NCI-H460 (cell line): ENCODE measurements around the gene SPRED2. TPM values are rescaled to one million over a fixed set of nuclear protein-coding genes. Genes with fewer than 3 reads are reported as not detected.

Source experiments
- DNase-seq: peaks from one replicate; pipeline ENCODE4 v3.0.0-alpha.2; 2016; ENCODE audit warnings: low read depth; ENCODE audit errors: extremely low read depth
- total RNA-seq: library from RNA; depleted of rRNA; stranded (reverse); fragments of >200 nt; shearing (Covaris generic); gene quantifications from 2 replicates; pipeline ENCODE4 v1.2.3, GENCODE V29; 2014

The SPRED2 gene
- total RNA-seq, 1 experiment from 2014 or later: 20.4 TPM

DNA sequence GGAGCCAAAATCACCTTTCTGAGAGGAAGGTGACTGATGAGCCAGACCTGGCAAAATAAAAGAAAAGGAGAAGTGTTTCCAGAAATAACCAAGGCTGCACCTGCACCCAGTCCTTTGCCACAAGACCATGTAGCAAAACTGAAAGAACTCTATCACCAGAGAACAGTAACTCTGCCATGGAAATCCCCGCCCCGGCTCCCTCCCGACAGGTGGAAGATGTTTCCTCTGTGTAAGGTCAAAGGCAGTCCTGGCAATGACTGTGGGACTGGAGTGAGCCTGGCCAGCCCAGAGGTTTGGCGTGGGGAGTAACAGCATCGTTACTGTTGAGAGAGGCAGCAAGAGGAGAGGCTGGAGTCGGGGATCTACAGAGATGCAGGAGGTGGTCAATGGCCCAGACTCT lies 42.3 kb downstream of the SPRED2 start:
- DNase-seq: no peak

DNA sequence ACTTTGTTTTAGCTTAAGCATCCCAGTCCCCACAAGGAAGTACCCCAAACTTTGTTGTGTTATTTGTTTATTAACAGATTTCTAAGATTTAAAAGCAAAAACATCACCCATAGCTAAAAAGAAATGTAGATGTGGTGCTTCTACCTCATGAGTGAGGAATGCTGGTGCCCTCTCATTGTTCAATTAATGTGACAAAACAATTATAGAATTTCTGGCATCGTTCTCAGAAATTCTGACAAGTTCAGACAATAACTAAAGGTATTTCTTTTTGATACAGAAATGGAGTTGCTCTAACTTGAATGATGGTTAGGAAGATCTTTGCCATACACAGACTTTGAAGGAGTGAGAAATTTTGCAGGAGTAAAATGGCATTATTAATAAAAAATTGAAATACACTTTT lies 42.9 kb downstream of the SPRED2 start:
- no peak for DNase-seq

GRCh38 chr2:65388596-65389390 lies 43.6 kb downstream of the SPRED2 start:
- DNase-seq: no peak

DNA sequence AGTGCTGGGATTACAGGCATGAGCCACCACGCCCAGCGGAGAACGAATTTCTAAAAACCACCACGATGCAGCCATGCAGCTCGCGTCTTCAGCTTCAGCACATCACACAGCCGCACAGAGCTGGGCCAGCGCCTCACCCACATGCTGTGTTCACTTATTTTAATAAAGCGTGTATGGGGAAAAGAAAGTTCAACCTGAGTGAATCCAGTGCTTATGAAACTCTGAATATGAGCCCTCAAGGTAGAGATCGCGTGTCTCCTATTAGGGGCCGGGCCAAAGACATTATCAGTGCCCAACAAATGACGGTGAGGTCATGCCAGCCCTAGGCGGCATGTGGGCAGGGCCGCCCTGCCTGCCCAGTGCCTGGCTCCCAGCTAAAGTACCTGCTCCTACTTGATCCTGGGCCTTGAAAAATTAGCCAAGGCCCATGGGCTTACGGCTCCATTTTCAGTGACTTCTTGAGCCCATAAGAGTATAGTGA lies 44.3 kb downstream of the SPRED2 start:
- DNase-seq: no peak

GRCh38 chr2:65386989-65387388 lies 45.4 kb downstream of the SPRED2 start:
- DNase-seq: no peak

DNA sequence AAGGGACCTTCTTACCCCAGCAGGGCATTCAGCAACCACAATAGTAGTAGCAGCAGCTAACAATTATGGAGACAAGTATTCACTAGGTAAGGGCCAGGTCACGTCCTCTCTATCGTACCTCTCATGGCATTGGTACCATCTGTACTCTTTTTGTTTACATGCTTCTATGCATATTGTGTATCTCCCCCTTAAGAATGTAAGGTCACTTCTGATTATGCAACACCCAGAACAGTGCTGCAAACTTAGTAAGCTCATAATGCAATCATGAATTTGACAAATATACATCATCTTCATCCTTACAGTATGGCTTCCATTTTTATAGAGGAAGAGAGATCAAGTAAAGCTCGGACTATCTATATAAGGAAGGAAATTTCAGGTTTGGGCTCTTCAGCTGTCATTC lies 46.1 kb downstream of the SPRED2 start:
- DNase-seq: no peak

DNA sequence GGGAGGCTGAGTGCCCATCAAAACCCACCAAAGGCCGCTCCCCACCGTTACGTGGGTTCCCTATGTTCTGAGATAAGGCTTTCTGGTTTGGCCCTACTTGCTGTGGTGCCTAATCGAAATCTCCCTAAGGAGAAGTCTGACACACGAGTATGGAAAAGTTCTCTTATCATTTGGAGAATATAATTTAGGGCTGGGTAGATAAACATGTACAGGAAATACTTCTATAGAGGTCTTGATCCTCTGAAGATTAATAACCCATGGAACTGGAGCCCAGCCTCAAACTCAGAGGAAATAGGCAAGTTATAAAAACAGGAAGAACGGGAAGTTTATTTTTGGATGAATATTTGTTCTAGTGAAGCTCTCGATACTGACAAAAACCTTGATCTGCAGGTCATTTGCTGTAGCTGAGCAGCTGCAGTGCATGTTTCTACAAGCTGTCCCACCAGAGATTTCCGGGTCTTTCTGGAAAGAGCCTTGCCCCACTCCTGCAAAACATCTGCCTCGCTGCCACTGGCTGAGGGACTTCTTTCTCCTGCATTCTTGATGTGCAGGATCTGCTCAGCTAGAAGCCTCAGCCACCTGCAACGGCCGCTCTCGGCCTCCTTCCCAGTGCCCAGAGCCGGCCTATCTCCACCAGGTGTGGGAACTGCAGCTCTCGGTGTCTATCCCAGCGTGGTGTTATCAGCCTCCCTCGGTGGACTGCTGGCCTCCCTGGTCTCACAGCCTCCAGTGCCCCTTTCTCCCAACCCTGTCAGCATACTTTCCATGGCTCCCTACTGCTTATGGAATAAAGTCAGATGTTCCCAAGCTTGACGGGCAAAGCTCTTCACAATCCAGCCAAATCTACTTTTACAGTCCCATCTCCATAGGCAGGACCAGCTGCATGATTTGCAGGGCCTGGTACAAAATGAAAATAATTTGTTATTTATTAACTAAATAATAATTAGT lies 48.6 kb downstream of the SPRED2 start:
- no peak for DNase-seq

DNA sequence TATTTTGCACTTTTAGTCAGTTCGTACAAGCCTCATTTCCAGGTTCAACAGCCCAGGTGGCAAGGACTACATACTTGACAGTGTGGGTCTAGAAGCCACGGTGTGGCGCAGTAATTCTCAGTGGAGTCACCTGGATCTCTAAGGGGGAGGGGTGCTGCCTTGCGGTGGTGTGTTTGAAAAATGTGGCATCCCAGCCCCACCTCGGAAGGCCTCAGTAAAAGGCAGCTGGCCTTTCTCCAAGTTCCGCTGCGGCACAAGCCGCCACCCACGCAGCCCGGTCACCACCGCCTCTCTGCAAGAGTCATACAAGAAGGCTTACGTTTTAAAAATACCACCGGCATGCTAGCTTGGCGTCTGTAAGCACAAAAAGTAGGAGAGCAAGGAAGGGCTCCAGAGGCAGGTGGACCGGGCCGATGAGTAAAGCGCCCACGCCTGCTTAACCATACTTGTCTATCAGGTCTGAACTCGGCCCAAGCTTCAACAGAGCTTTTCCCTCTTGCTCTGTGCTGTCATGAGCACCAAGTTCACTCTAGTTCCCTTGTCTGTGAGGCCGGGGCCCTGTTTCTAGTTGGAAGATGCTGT lies 49.5 kb downstream of the SPRED2 start:
- DNase-seq: peak; percentile 47

- no peak for DNase-seq
Measured at GRCh38 chr2:65382323-65382722, 50.1 kb downstream of the SPRED2 start.

DNA sequence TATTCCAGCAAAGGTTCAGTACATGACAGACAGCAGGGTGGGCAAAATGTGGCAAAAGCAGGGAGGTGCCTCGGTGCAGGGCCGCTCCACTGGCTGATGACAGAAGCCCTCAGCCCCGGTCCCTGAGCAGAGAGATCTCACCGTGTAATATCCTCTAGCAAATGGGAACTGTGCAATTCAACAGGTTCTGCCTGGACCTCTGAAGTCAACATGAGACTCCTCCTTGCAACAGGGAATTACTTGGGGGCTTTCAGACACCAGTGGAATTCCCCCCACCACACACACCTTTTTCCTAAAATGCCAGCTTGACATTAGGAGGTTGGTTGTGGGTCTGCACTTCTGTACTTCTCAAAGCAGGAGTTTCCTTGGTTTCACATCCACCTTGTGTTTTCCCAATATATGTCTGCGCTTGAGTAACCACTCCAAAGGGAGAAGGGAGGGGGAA lies 50.8 kb downstream of the SPRED2 start:
- no peak for DNase-seq

DNA sequence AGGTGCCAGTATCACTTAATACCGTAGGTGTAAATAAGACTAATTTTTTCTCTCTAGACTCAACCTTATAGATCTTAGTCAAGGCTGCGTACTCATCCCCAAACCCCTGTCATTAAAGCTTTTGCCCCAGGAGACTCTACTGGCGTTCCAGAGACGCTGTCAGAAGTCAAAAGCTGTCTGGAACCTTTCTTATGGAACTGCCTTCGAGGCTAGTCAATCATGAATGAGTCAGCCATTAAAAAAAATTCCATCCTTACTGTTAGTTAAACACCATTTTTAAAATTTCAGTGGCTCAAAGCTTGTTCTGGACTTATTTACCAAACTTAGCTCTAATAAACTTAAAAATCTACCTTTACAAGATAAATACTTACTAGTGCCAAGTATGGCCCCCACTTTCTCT lies 52.1 kb downstream of the SPRED2 start:
- DNase-seq: no peak

GRCh38 chr2:65379721-65380171 lies 52.7 kb downstream of the SPRED2 start:
- no peak for DNase-seq

DNA sequence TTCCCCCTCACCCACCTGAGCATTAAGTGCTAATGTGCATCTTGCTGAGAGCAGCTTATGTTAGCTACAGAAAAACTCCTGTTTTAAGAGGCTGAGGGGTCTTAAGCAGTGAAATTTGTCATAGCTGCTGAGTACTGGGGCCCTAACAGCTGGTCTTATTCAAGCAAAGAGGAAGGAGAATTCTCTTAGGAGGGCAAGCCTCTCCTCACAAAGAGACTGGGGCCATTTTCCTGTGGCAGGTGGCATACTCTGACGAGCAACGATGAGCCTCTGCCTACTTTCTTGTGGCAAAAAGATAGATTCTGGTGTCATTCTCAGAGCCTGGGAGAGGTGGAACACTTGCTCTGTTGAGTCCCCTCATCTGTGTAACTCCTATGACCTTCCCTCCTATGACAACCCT lies 53.2 kb downstream of the SPRED2 start:
- DNase-seq: no peak

DNA sequence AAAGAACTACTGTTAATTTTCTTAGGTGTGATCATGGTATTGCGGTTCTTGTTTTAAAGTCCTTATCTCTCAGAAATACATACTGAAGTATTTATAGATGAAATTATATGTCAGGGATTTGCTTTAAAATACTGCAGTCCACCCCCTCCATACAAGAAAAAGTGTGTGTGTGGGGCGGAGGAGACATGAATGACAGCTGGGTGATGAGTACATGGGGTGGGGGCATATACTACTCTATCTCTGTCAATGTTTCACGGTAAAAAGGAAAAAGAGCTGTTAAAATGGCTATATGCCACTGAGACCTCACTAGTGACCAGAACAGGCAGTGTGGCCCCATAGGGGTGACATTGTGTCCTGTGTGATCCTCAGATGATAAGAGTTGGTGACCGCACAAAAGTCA lies 54.1 kb downstream of the SPRED2 start:
- no peak for DNase-seq

DNA sequence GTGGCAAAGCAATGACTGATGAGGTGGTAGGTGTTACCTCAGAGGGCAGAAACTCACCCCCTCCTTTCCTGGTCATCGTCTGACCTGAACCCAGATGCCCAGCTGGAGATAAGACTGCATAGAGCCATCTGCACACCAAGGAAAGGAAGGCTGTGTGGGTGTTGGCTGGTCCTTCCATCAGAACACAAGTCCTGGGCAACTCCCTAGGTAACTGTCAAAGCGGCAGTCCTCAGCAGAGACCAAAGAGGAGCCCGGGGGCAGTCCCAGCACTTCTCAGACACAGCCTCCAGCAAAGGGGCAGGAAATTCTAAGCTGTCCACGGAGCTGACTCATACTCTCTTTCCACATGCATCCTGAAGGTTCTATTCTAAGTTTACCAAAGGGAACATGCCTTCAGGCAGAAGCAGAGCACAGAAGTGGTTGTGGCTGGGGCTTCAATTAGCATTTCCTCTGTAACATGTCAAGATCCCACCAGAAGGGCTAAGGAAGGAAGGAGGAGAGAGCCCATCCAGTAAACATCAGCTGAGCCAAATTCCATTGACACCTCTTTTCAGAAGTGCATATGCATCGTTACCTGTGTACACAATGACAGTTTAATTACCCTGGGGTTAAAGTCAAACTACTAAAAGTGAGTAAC lies 54.7 kb downstream of the SPRED2 start:
- no peak for DNase-seq

DNA sequence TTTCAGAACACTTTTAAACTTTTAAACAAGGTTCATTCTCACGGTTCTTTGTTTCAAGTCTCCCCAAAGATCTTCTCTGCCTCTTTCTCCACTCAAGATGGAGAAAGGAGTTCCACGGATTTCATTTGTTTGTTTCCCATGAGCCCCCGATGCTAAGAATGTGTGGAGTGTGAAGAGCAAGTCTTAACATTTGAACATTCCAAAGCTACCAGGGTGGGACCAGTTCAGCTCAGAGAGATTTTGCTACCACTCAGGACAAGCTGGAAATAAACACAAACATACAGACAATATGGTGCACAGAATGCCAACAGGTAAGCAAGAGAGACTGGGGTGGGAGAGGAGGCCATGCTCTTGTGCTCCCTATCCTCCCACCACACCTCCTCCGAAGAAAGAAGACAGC lies 56.7 kb downstream of the SPRED2 start:
- DNase-seq: no peak

DNA sequence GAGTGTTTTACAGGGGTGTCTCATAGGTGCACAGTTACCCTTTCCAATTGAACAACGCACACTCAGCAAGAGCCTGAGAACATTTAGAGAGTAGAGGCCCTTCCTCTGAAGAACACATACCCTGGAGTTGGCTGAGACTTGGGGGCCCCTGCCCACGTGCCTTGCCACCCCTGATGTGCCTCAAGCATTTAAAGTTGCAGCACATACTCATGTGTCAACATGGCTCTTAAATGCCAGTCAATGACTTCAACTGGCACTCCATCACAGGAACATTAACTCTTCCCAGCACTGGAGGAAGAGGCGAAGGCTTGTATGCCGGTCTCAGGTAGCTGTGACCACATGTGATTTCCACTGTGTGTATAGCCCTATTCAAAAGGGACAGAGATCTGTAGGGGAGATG lies 57.4 kb downstream of the SPRED2 start:
- no peak for DNase-seq

DNA sequence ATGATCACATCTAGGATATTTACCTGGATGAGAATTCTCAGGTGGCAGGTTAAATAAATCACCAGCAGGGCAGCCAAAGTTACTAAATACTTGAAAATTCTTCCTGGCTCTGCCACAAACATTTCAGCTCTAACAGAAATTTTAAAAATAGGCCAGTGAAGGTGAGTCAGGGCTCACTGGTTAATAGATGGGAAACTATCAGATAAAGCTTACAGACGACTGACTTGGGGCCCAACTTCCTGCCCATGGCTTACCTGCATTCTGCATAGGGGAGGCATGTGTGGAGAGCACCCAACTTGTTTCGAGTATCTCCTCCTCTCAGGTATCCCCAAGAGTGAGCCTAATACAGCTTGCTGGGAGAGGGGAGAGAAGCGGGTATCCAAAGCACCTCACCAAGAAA lies 57.8 kb downstream of the SPRED2 start:
- DNase-seq: no peak

DNA sequence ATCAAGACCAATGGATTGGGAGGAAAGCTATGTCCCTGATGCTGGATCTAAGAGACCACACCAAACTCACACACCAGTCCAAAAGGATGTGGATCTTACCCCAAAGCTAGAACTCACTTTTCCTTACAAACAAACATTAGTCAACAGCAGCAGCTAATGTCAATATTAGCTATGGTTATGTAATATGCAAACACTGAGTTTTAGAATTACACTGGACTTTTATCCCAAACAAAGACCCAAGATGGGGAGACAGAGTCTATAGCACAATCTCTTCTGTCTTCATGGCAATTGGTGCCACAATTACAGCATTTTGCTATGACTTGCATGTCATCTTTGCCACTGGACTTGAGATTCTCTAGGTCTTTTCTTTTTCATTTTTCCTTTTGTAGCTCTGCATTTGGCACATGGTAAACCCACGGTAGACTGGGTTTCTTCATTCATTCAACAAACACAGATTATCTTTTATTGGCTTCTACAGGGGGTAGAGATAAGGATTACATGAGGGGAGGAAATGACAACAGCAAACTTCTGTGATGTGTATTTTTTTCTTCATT lies 59.0 kb downstream of the SPRED2 start:
- no peak for DNase-seq

- DNase-seq: no peak
Measured at GRCh38 chr2:65372619-65373018, 59.8 kb downstream of the SPRED2 start.
